Glutamatergic neuron (in vitro differentiated cells): ENCODE data around the gene B3GNT7. TPM values are rescaled to one million over a fixed set of nuclear protein-coding genes. Genes with fewer than 3 reads are reported as not detected.

Experiments
- DNase-seq: peaks from one replicate; pipeline ENCODE4 v3.0.0; 2022
- H3K27ac Mint-ChIP-seq: one replicate; pipeline ENCODE4 v1.8.0; 2020; ENCODE audit warnings: mild to moderate bottlenecking, mixed read lengths, inconsistent platforms; ENCODE audit not compliant: unreplicated experiment
- H3K27me3 Mint-ChIP-seq: one replicate; pipeline ENCODE4 v1.8.0; 2020; ENCODE audit warnings: mild to moderate bottlenecking, moderate library complexity, mixed read lengths, inconsistent platforms; ENCODE audit not compliant: unreplicated experiment
- H3K36me3 Mint-ChIP-seq: one replicate; pipeline ENCODE4 v1.8.0; 2020; ENCODE audit warnings: mild to moderate bottlenecking, mixed read lengths, inconsistent platforms; ENCODE audit not compliant: unreplicated experiment
- H3K4me1 Mint-ChIP-seq: one replicate; pipeline ENCODE4 v1.8.0; 2020; ENCODE audit warnings: mild to moderate bottlenecking, low read depth, mixed read lengths, inconsistent platforms; ENCODE audit not compliant: unreplicated experiment
- H3K4me3 Mint-ChIP-seq: one replicate; pipeline ENCODE4 v1.8.0; 2020; ENCODE audit warnings: mild to moderate bottlenecking, mixed read lengths, inconsistent platforms; ENCODE audit not compliant: unreplicated experiment
- H3K9me3 Mint-ChIP-seq: one replicate; pipeline ENCODE4 v1.8.0; 2020; ENCODE audit warnings: mild to moderate bottlenecking, moderate library complexity, mixed read lengths, inconsistent platforms; ENCODE audit not compliant: unreplicated experiment
- CTCF ChIP-seq: fragments of 200-600 bp; sonication (generic); IDR thresholded peaks from one replicate; pipeline ENCODE4 v1.5.0; 2021; ENCODE audit not compliant: partially characterized antibody, unreplicated experiment
- total RNA-seq: library from RNA; stranded (reverse); fragmentation: NEBNext Ultra II Directional; extraction: Animal tissue kit (Norgen Biotek cat#: 25700); gene quantifications from one replicate; pipeline ENCODE4 v1.2.1, GENCODE V29; 2021; ENCODE audit not compliant: unreplicated experiment

Gene B3GNT7
- total RNA-seq, 1 donor from 2014 or later: 0.27 TPM

GRCh38 chr2:231388725-231389346, 6.7 kb upstream of the B3GNT7 start:
- Mint-ChIP-seq H3K9me3 (no peaks in the 10 kb centered on the region), H3K4me1 (no peaks in the 10 kb centered on the region), H3K4me3 (no peak overlapping the region), H3K27ac (peak overlapping the region; percentile 2), H3K36me3 (peaks cover 7% of the 10 kb centered on the region), H3K27me3 (no peaks in the 10 kb centered on the region)
- no peak for TF ChIP-seq CTCF
- no peak for DNase-seq

GRCh38 chr2:231390667-231391066, 4.8 kb upstream of the B3GNT7 start:
- Mint-ChIP-seq H3K4me1 (no peaks in the 10 kb centered on the region), H3K27ac (no peak overlapping the region), H3K9me3 (no peaks in the 10 kb centered on the region), H3K4me3 (no peak overlapping the region), H3K27me3 (peaks cover 8% of the 10 kb centered on the region), H3K36me3 (no peaks in the 10 kb centered on the region)
- TF ChIP-seq CTCF: no peak
- DNase-seq: no peak

- TF ChIP-seq CTCF: no peak
- H3K9me3 Mint-ChIP-seq: no peaks in the 10 kb centered on the region
- H3K36me3 Mint-ChIP-seq: no peaks in the 10 kb centered on the region
- no peak overlapping the region for H3K27ac Mint-ChIP-seq
- no peak for DNase-seq
- peaks cover 15% of the 10 kb centered on the region for H3K27me3 Mint-ChIP-seq
- no peaks in the 10 kb centered on the region for H3K4me1 Mint-ChIP-seq
- no peak overlapping the region for H3K4me3 Mint-ChIP-seq
These were observed 3.5 kb upstream of the B3GNT7 start for GRCh38 chr2:231391981-231392380.

- no peak for DNase-seq
- H3K27ac Mint-ChIP-seq: no peak overlapping the region
- no peaks in the 10 kb centered on the region for H3K4me1 Mint-ChIP-seq
- no peak overlapping the region for H3K4me3 Mint-ChIP-seq
- H3K9me3 Mint-ChIP-seq: peaks cover under 1% of the 10 kb centered on the region
- no peaks in the 10 kb centered on the region for H3K36me3 Mint-ChIP-seq
- H3K27me3 Mint-ChIP-seq: peaks cover 15% of the 10 kb centered on the region
- no peak for TF ChIP-seq CTCF
These were observed 2.9 kb upstream of the B3GNT7 start for GRCh38 chr2:231392431-231393148.
